Astrocyte (in vitro differentiated cells and primary cell): Measurements from ENCODE around the gene WSB1. TPM values are rescaled to one million over a fixed set of nuclear protein-coding genes. Genes with fewer than 3 reads are reported as not detected.

Source experiments
- DNase-seq: peaks from one replicate; pipeline ENCODE4 v3.0.0-alpha.2; 2010; ENCODE audit warnings: low read depth
- FAIRE-seq: peaks from 2 replicates; lab custom pipeline; 2011; peaks lifted over from hg19 to GRCh38; lab: Jason Lieb, UNC
- H2AFZ ChIP-seq: 2 replicates; pipeline ENCODE4 v1.6.0; 2012; ENCODE audit warnings: low read depth, low read length, inconsistent platforms
- H3K27ac ChIP-seq: 2 replicates; pipeline ENCODE4 v1.5.1; 2011; ENCODE audit warnings: low read depth, low read length, inconsistent platforms
- H3K27me3 ChIP-seq: 2 replicates; pipeline ENCODE4 v1.6.0; 2011; ENCODE audit warnings: low read length, inconsistent platforms; ENCODE audit not compliant: insufficient read depth
- H3K36me3 ChIP-seq: 2 replicates; pipeline ENCODE4 v1.5.1; 2011; ENCODE audit warnings: low read length, inconsistent platforms; ENCODE audit not compliant: insufficient read depth
- H3K4me1 ChIP-seq: 2 replicates; pipeline ENCODE4 v1.5.1; 2011; ENCODE audit warnings: low read length, inconsistent platforms; ENCODE audit not compliant: insufficient read depth
- H3K4me2 ChIP-seq: 2 replicates; pipeline ENCODE4 v1.6.0; 2012; ENCODE audit warnings: low read length, inconsistent platforms
- H3K4me3 ChIP-seq: 2 replicates; pipeline ENCODE4 v1.5.1; 2011; ENCODE audit warnings: low read depth, mild to moderate bottlenecking, low read length, inconsistent platforms; ENCODE audit not compliant: insufficient read depth
- H3K79me2 ChIP-seq: 2 replicates; pipeline ENCODE4 v1.6.0; 2012; ENCODE audit warnings: mild to moderate bottlenecking, low read length, inconsistent platforms; ENCODE audit not compliant: insufficient read depth
- H3K9ac ChIP-seq: 2 replicates; pipeline ENCODE4 v1.6.0; 2012; ENCODE audit warnings: mild to moderate bottlenecking, low read length, inconsistent platforms
- H3K9me3 ChIP-seq: 2 replicates; pipeline ENCODE4 v1.5.1; 2012; ENCODE audit warnings: low read depth, mild to moderate bottlenecking, low read length, inconsistent platforms; ENCODE audit not compliant: insufficient read depth
- H4K20me1 ChIP-seq: 2 replicates; pipeline ENCODE4 v1.6.0; 2012; ENCODE audit warnings: low read length, inconsistent platforms; ENCODE audit not compliant: insufficient read depth
- H3K27ac Mint-ChIP-seq: one replicate; pipeline ENCODE4 v1.8.0; 2021; ENCODE audit warnings: mild to moderate bottlenecking, mixed read lengths; ENCODE audit not compliant: unreplicated experiment
- H3K27me3 Mint-ChIP-seq: one replicate; pipeline ENCODE4 v1.8.0; 2021; ENCODE audit warnings: low read depth, mixed read lengths; ENCODE audit not compliant: unreplicated experiment
- H3K36me3 Mint-ChIP-seq: one replicate; pipeline ENCODE4 v1.8.0; 2021; ENCODE audit warnings: low read depth, mixed read lengths; ENCODE audit not compliant: unreplicated experiment
- H3K4me1 Mint-ChIP-seq: one replicate; pipeline ENCODE4 v1.8.0; 2021; ENCODE audit warnings: low read depth, mixed read lengths; ENCODE audit not compliant: unreplicated experiment
- H3K4me3 Mint-ChIP-seq: one replicate; pipeline ENCODE4 v1.8.0; 2021; ENCODE audit warnings: mild to moderate bottlenecking, moderate library complexity, mixed read lengths; ENCODE audit not compliant: unreplicated experiment
- H3K9me3 Mint-ChIP-seq: one replicate; pipeline ENCODE4 v1.8.0; 2021; ENCODE audit warnings: mild to moderate bottlenecking, mixed read lengths; ENCODE audit not compliant: unreplicated experiment
- CTCF ChIP-seq: IDR thresholded peaks from 2 replicates; pipeline ENCODE4 v1.5.1; 2011; ENCODE audit warnings: low read depth, mild to moderate bottlenecking, inconsistent platforms, low read length, moderate library complexity; ENCODE audit not compliant: insufficient read depth
- EZH2 ChIP-seq: IDR thresholded peaks from 2 replicates; pipeline ENCODE4 v1.6.1; 2012; ENCODE audit warnings: mild to moderate bottlenecking, low read length, inconsistent platforms; ENCODE audit not compliant: insufficient read depth
- total RNA-seq: library from RNA; stranded (reverse); gene quantifications from 2 replicates; pipeline ENCODE4 v1.2.1, GENCODE V29; 2021

Gene WSB1
- total RNA-seq, 1 donor from 2014 or later = 217 TPM

DNA sequence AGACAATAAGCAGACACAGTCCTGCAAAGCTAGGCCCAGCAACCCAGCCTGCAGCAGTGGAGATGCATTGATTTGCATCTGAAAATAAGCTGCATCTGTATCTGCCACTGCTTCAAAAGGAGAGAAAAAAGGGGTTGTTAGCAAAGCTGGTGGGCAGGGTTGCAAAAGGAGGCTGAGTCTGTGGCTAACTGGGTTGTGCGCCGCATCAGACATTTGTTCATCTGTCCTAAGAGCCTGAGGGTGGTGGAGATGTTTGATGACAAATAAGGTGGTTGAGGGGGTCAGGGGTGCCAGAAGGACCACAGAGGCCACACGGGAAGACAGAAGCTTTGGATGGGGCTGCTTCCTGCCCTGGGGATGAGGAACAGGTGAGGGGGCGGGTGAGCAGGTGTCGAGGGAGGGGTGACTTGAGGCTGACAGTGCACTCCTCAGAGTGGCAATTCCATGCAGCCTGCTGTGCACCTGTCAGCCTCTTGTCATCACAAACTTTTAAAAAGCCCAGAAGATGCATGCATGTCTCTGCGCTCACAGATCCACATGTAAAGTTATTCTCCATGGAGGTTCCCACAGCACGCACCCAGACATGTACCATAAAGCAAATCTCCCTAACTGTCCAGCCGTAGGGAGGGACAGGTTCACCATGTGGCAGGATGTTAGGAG, 35.4 kb downstream of the WSB1 start:
- DNase-seq (no peak), FAIRE-seq (no peak)
- Histone ChIP-seq H3K4me2 (no peak overlapping the region), H3K9me3 (no peaks in the 10 kb centered on the region), H3K4me1 (peaks cover 11% of the 10 kb centered on the region), H3K36me3 (no peaks in the 10 kb centered on the region), H3K27me3 (no peaks in the 10 kb centered on the region), H2AFZ (no peak overlapping the region), H4K20me1 (no peaks in the 10 kb centered on the region), H3K27ac (no peak overlapping the region), H3K79me2 (no peaks in the 10 kb centered on the region), H3K4me3 (no peak overlapping the region), H3K9ac (no peak overlapping the region)
- Mint-ChIP-seq H3K27ac (no peak overlapping the region), H3K4me3 (no peak overlapping the region), H3K9me3 (no peaks in the 10 kb centered on the region), H3K36me3 (no peaks in the 10 kb centered on the region), H3K27me3 (peaks cover 4% of the 10 kb centered on the region), H3K4me1 (peaks cover 13% of the 10 kb centered on the region)
- TF ChIP-seq CTCF = no peak
- TF ChIP-seq EZH2 = no peak

DNA sequence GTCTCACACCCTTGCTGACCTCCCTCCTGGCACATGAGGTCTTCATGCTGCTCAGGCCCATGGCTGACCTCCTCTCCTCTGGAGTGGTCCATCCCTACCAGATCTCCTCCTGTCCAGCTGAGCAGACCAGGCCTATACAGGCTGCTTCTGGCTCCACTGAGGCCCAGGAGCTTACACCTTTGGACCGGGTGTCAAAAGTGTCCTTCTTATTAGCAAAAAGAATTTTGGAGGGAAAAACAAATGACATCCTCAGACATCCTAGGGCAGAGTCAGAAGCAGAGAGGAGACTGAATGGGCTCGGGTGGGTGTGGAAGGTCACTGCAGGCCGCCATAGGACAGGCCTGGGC, 38.1 kb downstream of the WSB1 start:
- H3K79me2 ChIP-seq = no peaks in the 10 kb centered on the region
- DNase-seq (no peak), FAIRE-seq (no peak)
- no peaks in the 10 kb centered on the region for H3K27me3 ChIP-seq
- no peak overlapping the region for H3K4me3 ChIP-seq
- TF ChIP-seq CTCF (no peak), EZH2 (no peak)
- Mint-ChIP-seq H3K27ac (no peak overlapping the region), H3K27me3 (peaks cover 4% of the 10 kb centered on the region), H3K9me3 (no peaks in the 10 kb centered on the region), H3K36me3 (no peaks in the 10 kb centered on the region), H3K4me1 (peaks cover 13% of the 10 kb centered on the region), H3K4me3 (no peak overlapping the region)
- no peaks in the 10 kb centered on the region for H3K36me3 ChIP-seq
- H3K27ac ChIP-seq = peak overlapping the region; percentile 13
- no peaks in the 10 kb centered on the region for H3K9me3 ChIP-seq
- peaks cover 11% of the 10 kb centered on the region for H3K4me1 ChIP-seq
- H2AFZ ChIP-seq = peak overlapping the region; percentile 83
- peak overlapping the region; percentile 83 for H3K4me2 ChIP-seq
- no peaks in the 10 kb centered on the region for H4K20me1 ChIP-seq
- H3K9ac ChIP-seq = no peak overlapping the region
